HCT116 (cell line): ENCODE data around the gene CKAP4. TPM values are rescaled to one million over a fixed set of nuclear protein-coding genes. Genes with fewer than 3 reads are reported as not detected.
A peak's percentile ranks its signal among the peaks of the same experiment; 100 is the strongest.

Experiments
- ATAC-seq: fragments of 200-7000 bp; cut with Tn5 transposase; 2 replicates; pipeline ENCODE4 v1.9.1; 2020; ENCODE audit warnings: mild to moderate bottlenecking, moderate library complexity
- BruUV-seq: library from RNA; stranded (reverse); fragments of 400-500 nt; replicated peaks from 2 replicates; lab custom pipeline; 2021; lab: Mats Ljungman, UMichigan
- CTCF ChIA-PET: fragments of 300-600 bp; sonication (Branson Sonifier 250); formaldehyde crosslinking; loops from one replicate; lab custom pipeline; 2021; ENCODE audit warnings: antibody characterized with exemption; lab: Charles Lee
- POLR2A ChIA-PET: fragments of 300-600, 350-600 bp; sonication (Branson Sonifier 250); formaldehyde crosslinking; loops from one replicate; lab custom pipeline; 2021; ENCODE audit warnings: antibody characterized with exemption; lab: Charles Lee
- RAD21 ChIA-PET, 2 experiments: fragments of 300-600 bp; sonication (Branson Sonifier 250); formaldehyde crosslinking; loops; one replicate each; lab custom pipeline; 2023; ENCODE audit warnings: low total read pairs in 2 of 2; ENCODE audit not compliant: uncharacterized antibody in 2 of 2, unreplicated experiment in 2 of 2, low non-redundant PET in 1 of 2; lab: Charles Lee
- DNase-seq: peaks from one replicate; pipeline ENCODE4 v3.0.0-alpha.2; 2010; ENCODE audit warnings: low read depth, low spot score
- H2AFZ ChIP-seq: fragments of 200-600 bp; shearing (Covaris generic), sonication (generic); 2 replicates; pipeline ENCODE4 v1.6.1; 2017; ENCODE audit warnings: low read depth, mixed run types, mixed read lengths, antibody characterized with exemption, low read length; ENCODE audit not compliant: poor library complexity, severe bottlenecking
- H3K27ac ChIP-seq: 2 replicates; pipeline ENCODE4 v1.5.1; 2012; ENCODE audit warnings: low read depth, low read length
- H3K27me3 ChIP-seq: fragments of 200-600 bp; sonication (generic); 2 replicates; pipeline ENCODE4 v1.6.1; 2016; ENCODE audit warnings: mixed run types, low read length, mixed read lengths; ENCODE audit not compliant: insufficient read depth
- H3K36me3 ChIP-seq, 2 experiments: fragments of 200-500 bp in 1 of 2; fragments of 200-600 bp in 1 of 2; sonication (Bioruptor generic) in 1 of 2; sonication (generic) in 1 of 2; 2 replicates each; pipeline versions ENCODE4 v1.5.1 to v1.6.1; 2014 to 2016; ENCODE audit warnings: low read length in 2 of 2, inconsistent platforms in 1 of 2, mixed read lengths in 1 of 2, mixed run types in 1 of 2; ENCODE audit not compliant: insufficient read depth in 2 of 2, control insufficient read depth in 1 of 2
- H3K4me1 ChIP-seq, 2 experiments: fragments of 200-600 bp in 1 of 2; sonication (generic) in 1 of 2; 2 replicates each; pipeline versions ENCODE4 v1.5.1 to v1.6.1; 2012 to 2017; ENCODE audit warnings: low read length in 2 of 2, inconsistent platforms in 1 of 2, mild to moderate bottlenecking in 1 of 2, mixed read lengths in 1 of 2, mixed run types in 1 of 2, moderate library complexity in 1 of 2; ENCODE audit not compliant: insufficient read depth in 2 of 2, control insufficient read depth in 1 of 2
- H3K4me2 ChIP-seq: fragments of 200-600 bp; sonication (generic); 2 replicates; pipeline ENCODE4 v1.6.1; 2017; ENCODE audit warnings: mixed run types, low read length, mixed read lengths
- H3K4me3 ChIP-seq, 2 experiments: fragments of 200-600 bp in 1 of 2; sonication (generic) in 1 of 2; replicated peaks in 1 of 2; 2 replicates each; pipeline ENCODE4 v1.5.1; 2011 to 2016; ENCODE audit warnings: low read length in 2 of 2, control low read depth in 1 of 2, low read depth in 1 of 2, mild to moderate bottlenecking in 1 of 2, mixed read lengths in 1 of 2, mixed run types in 1 of 2
- H3K79me2 ChIP-seq: fragments of 200-600 bp; sonication (generic); 2 replicates; pipeline ENCODE4 v1.6.1; 2017; ENCODE audit warnings: mild to moderate bottlenecking, mixed run types, low read length, moderate library complexity, mixed read lengths; ENCODE audit not compliant: insufficient read depth
- H3K9ac ChIP-seq: fragments of 200-600 bp; sonication (generic); 2 replicates; pipeline ENCODE4 v1.6.1; 2016; ENCODE audit warnings: low read length, mixed read lengths
- H3K9me2 ChIP-seq: fragments of 200-600 bp; sonication (generic), shearing (Covaris generic); 2 replicates; pipeline ENCODE4 v1.6.1; 2017; ENCODE audit warnings: mixed run types, mild to moderate bottlenecking, moderate library complexity; ENCODE audit not compliant: insufficient read depth
- H3K9me3 ChIP-seq, 2 experiments: fragments of 200-500 bp in 1 of 2; fragments of 200-600 bp in 1 of 2; sonication (Bioruptor generic) in 1 of 2; sonication (generic) in 1 of 2; 2 replicates each; pipeline ENCODE4 v1.6.1; 2014 to 2017; ENCODE audit warnings: low read length in 2 of 2, mixed read lengths in 2 of 2, inconsistent platforms in 1 of 2, low read depth in 1 of 2, mild to moderate bottlenecking in 1 of 2, mixed run types in 1 of 2, moderate library complexity in 1 of 2; ENCODE audit not compliant: control insufficient read depth in 1 of 2, insufficient read depth in 1 of 2
- H4K20me1 ChIP-seq: fragments of 200-600 bp; sonication (generic), shearing (Covaris generic); 2 replicates; pipeline ENCODE4 v1.6.1; 2017; ENCODE audit warnings: mixed run types, mild to moderate bottlenecking, moderate library complexity; ENCODE audit not compliant: insufficient read depth
- CTCF ChIP-seq, 3 experiments: fragments of 200-600 bp in 1 of 3; sonication (generic) in 1 of 3; IDR thresholded peaks in 2 of 3; conservative IDR thresholded peaks in 1 of 3; 2 replicates each; pipeline ENCODE4 v1.5.1; 2012 to 2017; ENCODE audit warnings: low read depth in 2 of 3, low read length in 2 of 3, antibody characterized with exemption in 1 of 3, borderline replicate concordance in 1 of 3, control low read depth in 1 of 3, mild to moderate bottlenecking in 1 of 3, mixed read lengths in 1 of 3, mixed run types in 1 of 3, moderate library complexity in 1 of 3; ENCODE audit not compliant: insufficient read depth in 1 of 3
- EZH2phosphoT487 ChIP-seq: fragments of 200-600 bp; IDR thresholded peaks from 2 replicates; pipeline ENCODE4 v1.6.1; 2018; ENCODE audit warnings: antibody characterized with exemption, borderline replicate concordance
- JUND ChIP-seq: IDR thresholded peaks from 2 replicates; pipeline ENCODE4 v1.6.1; 2012
- MAX ChIP-seq: IDR thresholded peaks from 2 replicates; pipeline ENCODE4 v1.6.1; 2012
- POLR2A ChIP-seq: IDR thresholded peaks from 2 replicates; pipeline ENCODE4 v1.7.0; 2011; ENCODE audit warnings: borderline replicate concordance; ENCODE audit not compliant: insufficient read depth, insufficient read length; ENCODE audit errors: extremely low read depth
- RAD21 ChIP-seq: IDR thresholded peaks from 2 replicates; pipeline ENCODE4 v1.6.1; 2012; ENCODE audit warnings: low read depth, mild to moderate bottlenecking
- SIN3A ChIP-seq: IDR thresholded peaks from 2 replicates; pipeline ENCODE4 v1.6.1; 2012; ENCODE audit warnings: low read depth
- SP1 ChIP-seq: IDR thresholded peaks from 2 replicates; pipeline ENCODE4 v1.6.1; 2012; ENCODE audit warnings: low read depth
- SRF ChIP-seq: IDR thresholded peaks from 2 replicates; pipeline ENCODE4 v1.6.1; 2012; ENCODE audit warnings: low read depth
- TCF7L2 ChIP-seq: IDR thresholded peaks from 2 replicates; pipeline ENCODE4 v1.7.0; 2011; ENCODE audit warnings: borderline replicate concordance, inconsistent platforms; ENCODE audit not compliant: insufficient read depth, insufficient read length; ENCODE audit errors: extremely low read depth
- ZBTB33 ChIP-seq: IDR thresholded peaks from 2 replicates; pipeline ENCODE4 v1.6.1; 2011; ENCODE audit warnings: mild to moderate bottlenecking, low read length, moderate library complexity; ENCODE audit not compliant: insufficient replicate concordance; ENCODE audit errors: extremely low read depth
- ZFX ChIP-seq: fragments of 450-650 bp; IDR thresholded peaks from 2 replicates; pipeline ENCODE4 v1.6.1; 2017
- intact Hi-C: fragments of 100-400 bp; cut with micrococcal nuclease; formaldehyde crosslinking; loops from 2 replicates; pipeline ENCODE4 v1.10.0; 2022
- total RNA-seq: library from RNA; stranded (reverse); gene quantifications from one replicate; pipeline ENCODE4 v1.2.1, GENCODE V29; 2021; ENCODE audit not compliant: unreplicated experiment

CKAP4 gene
- total RNA-seq, 1 experiment from 2014 or later = 45.9 TPM

GRCh38 chr12:106288494-106289195 lies 40.8 kb upstream of the CKAP4 start (continued):
- TF ChIP-seq ZBTB33 = no peak
- TF ChIP-seq RAD21 = no peak
- no peak for TF ChIP-seq TCF7L2
- TF ChIP-seq ZFX = no peak
- TF ChIP-seq EZH2phosphoT487 = no peak
- no peak for TF ChIP-seq CTCF (IDR thresholded peaks at IDR 0.05 in 2 of 3, conservative IDR thresholded peaks at IDR 0.05 in 1 of 3; ENCODE audit: borderline replicate concordance in 1 of 3, insufficient read depth in 1 of 3, low read depth in 2 of 3, low read length in 2 of 3)
- TF ChIP-seq SP1 = peak; percentile 78
- peak; percentile 60; the same call in 1 of the 2 replicates for TF ChIP-seq SRF
- TF ChIP-seq MAX = peak; percentile 74

GRCh38 chr12:106288101-106288493 lies 40.3 kb upstream of the CKAP4 start:
- ATAC-seq (peak; percentile 37; the same call in 1 of the 2 replicates), DNase-seq (no peak)
- TSS peak; percentile 95 for BruUV-seq
- Histone ChIP-seq H3K9ac (no peak overlapping the region), H3K27ac (no peak overlapping the region), H3K9me2 (no peaks in the 10 kb centered on the region), H3K4me2 (peak overlapping the region; percentile 37; the same call in 1 of the 2 replicates), H3K4me3 (no peak overlapping the region), H2AFZ (peak overlapping the region; percentile 10), H3K27me3 (no peaks in the 10 kb centered on the region), H3K4me1 (peaks cover 7 to 17% of the 10 kb centered on the region in 2 experiments), H3K79me2 (no peaks in the 10 kb centered on the region), H4K20me1 (no peaks in the 10 kb centered on the region), H3K9me3 (no peaks in the 10 kb centered on the region), H3K36me3 (no peaks in the 10 kb centered on the region)
- POLR2A ChIA-PET = no interaction called here
- TF ChIP-seq JUND (no peak), SIN3A (no peak), CTCF (IDR thresholded peaks at IDR 0.05 in 2 of 3, conservative IDR thresholded peaks at IDR 0.05 in 1 of 3; ENCODE audit: borderline replicate concordance in 1 of 3, insufficient read depth in 1 of 3, low read depth in 2 of 3, low read length in 2 of 3) (no peak), POLR2A (no peak), MAX (no peak)
- intact Hi-C loops = no loop called here
- CTCF ChIA-PET = no interaction called here
- RAD21 ChIA-PET = no interaction called here
